GM12878 (cell line): ENCODE data around the gene RCOR1. TPM values are rescaled to one million over a fixed set of nuclear protein-coding genes. Genes with fewer than 3 reads are reported as not detected.
A peak's percentile ranks its signal among the peaks of the same experiment; 100 is the strongest.

Source experiments
- ATAC-seq: fragments of 200-7000 bp; cut with Tn5 transposase; 3 replicates; pipeline ENCODE4 v1.9.1; 2020; ENCODE audit warnings: mild to moderate bottlenecking, moderate library complexity
- BruUV-seq: library from RNA; stranded (reverse); fragments of 400-500 nt; replicated peaks from 2 replicates; lab custom pipeline; 2021; lab: Mats Ljungman, UMichigan
- CTCF ChIA-PET: fragments of 300-600 bp; sonication (Branson Sonifier 250); formaldehyde crosslinking; extraction: SDS; loops from one replicate; lab custom pipeline; 2021; ENCODE audit warnings: inconsistent platforms; lab: Yijun Ruan, JAX
- POLR2A ChIA-PET: fragments of 350-600 bp; formaldehyde crosslinking; extraction: SDS; loops from one replicate; lab custom pipeline; 2021; ENCODE audit warnings: inconsistent platforms; lab: Charles Lee
- RAD21 ChIA-PET: fragments of 300-600 bp; sonication (Branson Sonifier 250); formaldehyde crosslinking; loops from one replicate; lab custom pipeline; 2023; ENCODE audit warnings: antibody characterized with exemption; ENCODE audit not compliant: unreplicated experiment; lab: Charles Lee
- SMC1A ChIA-PET: fragments of 300-600 bp; sonication (Branson Sonifier 250); formaldehyde crosslinking; loops from one replicate; lab custom pipeline; 2023; ENCODE audit not compliant: unreplicated experiment, uncharacterized antibody; lab: Charles Lee
- DNase-seq: peaks from one replicate; pipeline ENCODE4 v3.0.0-alpha.2; 2011; ENCODE audit warnings: low read depth, low spot score
- FAIRE-seq: peaks from 3 replicates; lab custom pipeline; 2011; peaks lifted over from hg19 to GRCh38; lab: Jason Lieb, UNC
- H2AFZ ChIP-seq: 2 replicates; pipeline ENCODE4 v1.6.0; 2011; ENCODE audit warnings: low read depth, low read length, control low read depth; ENCODE audit not compliant: control insufficient read depth
- H3K27ac ChIP-seq: 2 replicates; pipeline ENCODE4 v1.5.1; 2011; ENCODE audit warnings: control low read depth; ENCODE audit not compliant: control insufficient read depth, insufficient read depth
- H3K27me3 ChIP-seq, 2 experiments: replicated peaks in 1 of 2; 2 replicates each; pipeline versions ENCODE4 v1.6.0 to v1.6.1; 2011; ENCODE audit warnings: low read length in 1 of 2; ENCODE audit not compliant: control insufficient read depth in 2 of 2, insufficient read depth in 2 of 2
- H3K36me3 ChIP-seq, 2 experiments: 2 replicates each; pipeline ENCODE4 v1.5.1; 2011; ENCODE audit warnings: low read length in 1 of 2; ENCODE audit not compliant: control insufficient read depth in 2 of 2, insufficient read depth in 2 of 2
- H3K4me1 ChIP-seq: 2 replicates; pipeline ENCODE4 v1.6.1; 2011; ENCODE audit warnings: mild to moderate bottlenecking, low read length, moderate library complexity, mixed read lengths; ENCODE audit not compliant: control insufficient read depth, insufficient read depth
- H3K4me2 ChIP-seq: 2 replicates; pipeline ENCODE4 v1.6.0; 2011; ENCODE audit warnings: control low read depth; ENCODE audit not compliant: control insufficient read depth, insufficient read depth
- H3K4me3 ChIP-seq: fragments of 200-600 bp; sonication (generic); 2 replicates; pipeline ENCODE4 v1.5.1; 2016
- H3K79me2 ChIP-seq: 2 replicates; pipeline ENCODE4 v1.6.0; 2011; ENCODE audit warnings: low read length; ENCODE audit not compliant: control insufficient read depth, insufficient read depth
- H3K9ac ChIP-seq: 2 replicates; pipeline ENCODE4 v1.8.0; 2011; ENCODE audit warnings: low read length, control low read depth, mixed read lengths; ENCODE audit not compliant: control insufficient read depth, insufficient read depth
- H3K9me3 ChIP-seq: replicated peaks from 3 replicates; pipeline ENCODE4 v1.5.1; 2011; ENCODE audit warnings: mild to moderate bottlenecking, low read length; ENCODE audit not compliant: control insufficient read depth, insufficient read depth
- H4K20me1 ChIP-seq: 2 replicates; pipeline ENCODE4 v1.6.0; 2011; ENCODE audit not compliant: control insufficient read depth, insufficient read depth
- CBFB ChIP-seq: IDR thresholded peaks from 2 replicates; pipeline ENCODE4 v1.6.1; 2016; ENCODE audit warnings: antibody characterized with exemption, low read depth
- CHD1 ChIP-seq: IDR thresholded peaks from 2 replicates; pipeline ENCODE4 v1.6.1; 2012; ENCODE audit warnings: low read depth, low read length, improper control_type of control experiment
- CHD4 ChIP-seq: fragments of 200-600 bp; sonication (generic); IDR thresholded peaks from 2 replicates; pipeline ENCODE4 v1.6.1; 2016; ENCODE audit warnings: mild to moderate bottlenecking
- DPF2 ChIP-seq: fragments of 450-650 bp; IDR thresholded peaks from 2 replicates; pipeline ENCODE4 v1.6.1; 2017; ENCODE audit warnings: mild to moderate bottlenecking
- GATAD2B ChIP-seq: fragments of 450-650 bp; conservative IDR thresholded peaks from 2 replicates; pipeline ENCODE4 v1.6.1; 2017; ENCODE audit warnings: low read depth, mild to moderate bottlenecking, moderate library complexity
- LARP7 ChIP-seq: fragments of 450-650 bp; IDR thresholded peaks from 2 replicates; pipeline ENCODE4 v1.6.1; 2017; ENCODE audit warnings: mild to moderate bottlenecking
- MEF2A ChIP-seq: IDR thresholded peaks from 2 replicates; pipeline ENCODE4 v1.6.1; 2011; ENCODE audit warnings: low read depth, mild to moderate bottlenecking, low read length, moderate library complexity; ENCODE audit not compliant: insufficient read depth
- NFYB ChIP-seq: IDR thresholded peaks from 2 replicates; pipeline ENCODE4 v1.6.1; 2011; ENCODE audit warnings: low read depth, mild to moderate bottlenecking, low read length, improper control_type of control experiment, moderate library complexity; ENCODE audit not compliant: insufficient read depth
- NKRF ChIP-seq: fragments of 450-650 bp; conservative IDR thresholded peaks from 2 replicates; pipeline ENCODE4 v1.6.1; 2017; ENCODE audit warnings: mild to moderate bottlenecking, moderate library complexity
- NR2F1 ChIP-seq: fragments of 450-650 bp; conservative IDR thresholded peaks from 2 replicates; pipeline ENCODE4 v1.6.1; 2017; ENCODE audit warnings: mild to moderate bottlenecking
- NRF1 ChIP-seq: conservative IDR thresholded peaks from 2 replicates; pipeline ENCODE4 v1.6.1; 2011; ENCODE audit warnings: mild to moderate bottlenecking, low read depth, low read length, improper control_type of control experiment
- PAX5 ChIP-seq: IDR thresholded peaks from 2 replicates; pipeline ENCODE4 v1.6.1; 2011; ENCODE audit warnings: low read depth, low read length, borderline replicate concordance
- RAD51 ChIP-seq: fragments of 450-650 bp; IDR thresholded peaks from 2 replicates; pipeline ENCODE4 v1.6.1; 2016; ENCODE audit warnings: moderate library complexity, mild to moderate bottlenecking, inconsistent platforms
- STAT3 ChIP-seq: IDR thresholded peaks from 2 replicates; pipeline ENCODE4 v1.6.1; 2011; ENCODE audit warnings: low read depth, low read length, improper control_type of control experiment
- TCF12 ChIP-seq: IDR thresholded peaks from 2 replicates; pipeline ENCODE4 v1.6.1; 2011; ENCODE audit warnings: low read depth, mild to moderate bottlenecking, low read length
- YY1 ChIP-seq: IDR thresholded peaks from 2 replicates; pipeline ENCODE4 v1.6.1; 2011; ENCODE audit warnings: low read depth, mild to moderate bottlenecking, low read length
- ZBED1 ChIP-seq: IDR thresholded peaks from 2 replicates; pipeline ENCODE4 v1.6.1; 2016; ENCODE audit warnings: borderline replicate concordance
- ZSCAN29 ChIP-seq: fragments of 450-650 bp; IDR thresholded peaks from 2 replicates; pipeline ENCODE4 v1.6.1; 2017; ENCODE audit warnings: mild to moderate bottlenecking, moderate library complexity
- WGBS: methylation state at CpG from one replicate; pipeline ENCODE4 v1.1.6; 2016; ENCODE audit warnings: low lambda C conversion rate; ENCODE audit not compliant: insufficient replicate concordance, insufficient coverage; ENCODE audit errors: missing lambda C conversion rate; 5-methylcytosine and 5-hydroxymethylcytosine counted together
- in situ Hi-C: fragments of 300-500 bp; cut with MboI; formaldehyde crosslinking; loops from 9 replicates; pipeline ENCODE4 v1.14.3; 2018; ENCODE audit warnings: mixed read lengths
- intact Hi-C: fragments of 100-400 bp; cut with micrococcal nuclease; formaldehyde crosslinking; loops from one replicate; pipeline ENCODE4 v1.14.2; 2022; ENCODE audit not compliant: unreplicated experiment
- polyA plus RNA-seq, 11 experiments: library from polyadenylated mRNA; depleted of rRNA in 4 of 11; unstranded in 6 of 11; stranded (reverse) in 5 of 11; fragments of >200 nt; fragmentation: Nextera tagmentation in 4 of 11; fragmentation: Illumina TruSeq in 1 of 11; extraction: Ambion mirVana in 4 of 11; extraction: Trizol in 1 of 11; gene quantifications; 1 replicate in 1 of 11; 2 replicates in 10 of 11; pipeline versions ENCODE4 v1.2.1 to v1.2.3, GENCODE V29; 2011 to 2016; ENCODE audit warnings: inconsistent platforms in 2 of 11, missing spikeins in 2 of 11, low read depth in 1 of 11
- total RNA-seq, 4 experiments: library from RNA; depleted of rRNA in 3 of 4; stranded (reverse); fragments of >200 nt in 3 of 4; fragmentation: Illumina TruSeq in 1 of 4; extraction: Trizol in 1 of 4; gene quantifications; 2 replicates each; pipeline versions ENCODE4 v1.2.1 to v1.2.3, GENCODE V29; 2013 to 2021

The RCOR1 gene
- total and polyA plus RNA-seq, 10 of the 15 experiments (the other 5 are each of a cell fraction or from before 2014, with no cell fraction given): 1.6 to 12.2 (median 4.4) TPM

- no peak for TF ChIP-seq NKRF
Measured at GRCh38 chr14:102776761-102777710, 184.6 kb downstream of the RCOR1 start, which contains the start of gene TRAF3 (continued).

- H3K36me3 ChIP-seq: peaks cover 0 to 10% of the 10 kb centered on the region in 2 experiments; a peak in 1 of 4 replicates
- CTCF ChIA-PET: no interaction called here
- H3K4me3 ChIP-seq: peak overlapping the region; percentile 90
- H3K27ac ChIP-seq: peak overlapping the region; percentile 98
- FAIRE-seq (no peak), ATAC-seq (no peak), DNase-seq (no peak)
- POLR2A ChIA-PET: interaction anchor here (0.5 to 1.8 kb wide), 2 partner anchors 29 to 123 kb away, joined by 3 to 7 read pairs; no protein-coding TSS in a partner anchor
- peaks cover 41% of the 10 kb centered on the region for H3K4me1 ChIP-seq
- no peak overlapping the region; the same call in 1 of the 2 replicates for H3K4me2 ChIP-seq
- peaks cover 63% of the 10 kb centered on the region for H3K79me2 ChIP-seq
- no peak overlapping the region for H2AFZ ChIP-seq
- intact Hi-C loops: loop anchor here (5.0 to 10.0 kb wide), 3 partner anchors 124 to 253 kb away; no protein-coding TSS in a partner anchor
- BruUV-seq: no TSS peak
- no peaks in the 10 kb centered on the region; the same call in 2 of the 3 replicates for H3K9me3 ChIP-seq
- no peaks in the 10 kb centered on the region for H4K20me1 ChIP-seq
- no peaks in the 10 kb centered on the region for H3K27me3 ChIP-seq
- RAD21 ChIA-PET: interaction anchor here (3.8 kb wide), 1 partner anchor 21 kb away, joined by 20 read pairs; no protein-coding TSS in a partner anchor
- SMC1A ChIA-PET: interaction anchor here (2.2 kb wide), 1 partner anchor 20 kb away, joined by 12 read pairs; no protein-coding TSS in a partner anchor
- peak overlapping the region; percentile 93 for H3K9ac ChIP-seq
- 2% methylated on average over 40 of the region's 98 CpGs for WGBS
- in situ Hi-C loops: no loop called here
- TF ChIP-seq CHD1 (0 out of 2 replicates have a peak, but pooled peaks have one; percentile 7), NRF1 (no peak), TCF12 (no peak), LARP7 (peak; percentile 88; the same call in 1 of the 2 replicates), DPF2 (peak; percentile 51; the same call in 1 of the 2 replicates), NFYB (no peak), GATAD2B (peak; percentile 64), ZBED1 (no peak), NR2F1 (0 out of 2 replicates have a peak, but pooled peaks have one; percentile 22), RAD51 (no peak), CBFB (no peak), STAT3 (no peak), ZSCAN29 (no peak), CHD4 (no peak), YY1 (no peak), MEF2A (no peak), PAX5 (no peak)
Measured at GRCh38 chr14:102777711-102778337, 185.4 kb downstream of the RCOR1 start.
